ENCODE results near the gene TEX54.

GRCh38 chr11:62874851-62875250, 42.2 kb upstream of the TEX54 start:
- TF ChIP-seq GATA3 (IDR thresholded peaks at IDR 0.05; ENCODE audit: low read depth, low read length) (no peak), GATA2 (IDR thresholded peaks at IDR 0.05; ENCODE audit: low read depth, low read length) (no peak)
